NCI-H2227 (cell line): ENCODE measurements around the gene ALPI.
"Not testable (repeated sequence)": the region's sequence is repeated elsewhere in the genome, so short reads cannot be mapped to it uniquely, and the experiment has no call there.

Experiments used
- DNase-seq: peaks from one replicate; lab custom pipeline; 2025; ENCODE audit not compliant: unreplicated experiment; lab: John Stamatoyannopoulos, UW

ALPI gene

DNA sequence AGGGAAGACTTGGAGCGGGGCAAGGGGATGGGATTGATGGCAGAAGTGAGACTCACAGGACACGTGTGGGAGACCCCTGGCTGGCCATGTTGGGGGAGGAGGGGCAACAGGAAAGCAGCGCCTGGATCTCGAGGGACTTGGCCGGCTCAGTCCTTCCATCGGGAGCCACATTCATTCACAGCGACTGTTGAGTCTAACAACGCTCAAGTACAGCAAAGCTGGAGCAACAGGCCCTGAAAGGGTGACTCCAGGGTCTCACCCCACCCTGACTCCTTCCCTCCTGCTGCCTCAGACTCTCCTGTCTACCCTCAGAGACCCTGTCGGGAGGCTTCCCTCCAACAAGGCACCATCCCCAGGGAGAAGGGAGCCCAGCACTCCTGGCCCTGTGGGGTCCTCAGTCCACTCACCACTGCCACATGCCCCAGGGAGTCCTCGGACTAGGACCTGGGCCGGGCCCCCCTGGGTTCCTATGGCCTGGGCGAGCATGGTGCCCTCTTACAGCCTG is 14.8 kb upstream of the ALPI start:
- DNase-seq: no peak

DNA sequence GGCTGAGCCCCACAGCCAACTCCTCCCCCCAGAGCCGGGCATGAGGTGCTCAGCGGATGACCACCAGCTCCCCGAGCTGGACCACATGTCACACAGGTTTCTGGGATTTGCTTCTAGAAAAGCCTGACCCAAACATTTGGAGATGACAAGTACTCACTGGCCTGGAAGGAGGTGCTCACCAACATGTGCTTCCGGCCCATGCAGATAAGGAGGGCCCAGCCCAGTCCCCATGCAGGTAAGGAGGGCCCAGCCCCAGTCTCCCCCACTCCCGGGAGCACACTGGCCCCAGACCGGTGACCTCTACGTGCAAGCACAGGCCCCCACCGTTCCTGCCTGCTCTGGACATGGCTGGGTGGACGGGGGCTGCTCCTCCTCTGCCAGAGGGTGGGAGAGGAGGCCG is 14.0 kb upstream of the ALPI start:
- DNase-seq: not testable (repeated sequence)

DNA sequence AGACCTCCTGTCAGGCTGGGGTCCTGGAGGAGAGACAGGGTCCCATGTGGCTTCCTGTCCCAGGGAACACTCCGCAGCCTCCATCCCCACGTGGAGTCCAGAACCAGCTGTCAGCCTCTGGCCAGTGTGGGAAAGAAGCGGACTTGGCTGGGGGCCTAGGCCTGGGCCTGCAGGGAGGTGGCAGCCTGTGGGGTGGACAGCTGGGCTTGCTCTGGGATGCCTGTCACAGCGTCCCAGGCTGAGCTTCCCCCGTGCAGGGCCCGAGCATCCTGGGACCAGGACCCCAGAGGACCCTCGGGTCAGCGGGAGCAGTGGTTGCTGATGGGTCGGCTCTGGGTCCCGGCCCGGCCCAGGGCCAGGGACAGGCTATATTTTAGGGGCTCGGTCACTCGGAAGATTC is 13.5 kb upstream of the ALPI start:
- not testable (repeated sequence) for DNase-seq

DNA sequence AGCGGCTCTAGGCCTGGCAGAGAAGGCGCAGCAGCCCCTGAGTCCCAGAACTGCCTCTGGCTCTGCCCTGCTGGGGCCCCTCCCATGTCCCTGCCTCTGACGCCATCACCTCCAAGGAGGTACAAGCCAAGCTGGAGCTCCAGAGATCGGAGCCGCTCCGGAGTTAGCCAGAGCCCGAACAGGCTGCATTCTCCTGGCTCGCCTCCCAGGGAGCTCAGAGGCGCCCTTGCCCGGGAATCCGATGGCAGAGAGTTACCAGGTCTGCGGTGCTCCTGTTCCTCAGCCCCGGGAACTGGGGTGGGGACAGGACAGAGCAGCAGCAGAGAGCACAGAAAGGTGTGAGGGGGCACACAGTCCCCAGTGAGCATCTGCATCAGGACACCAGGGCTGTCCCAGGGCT is 12.9 kb upstream of the ALPI start:
- DNase-seq: not testable (repeated sequence)

DNA sequence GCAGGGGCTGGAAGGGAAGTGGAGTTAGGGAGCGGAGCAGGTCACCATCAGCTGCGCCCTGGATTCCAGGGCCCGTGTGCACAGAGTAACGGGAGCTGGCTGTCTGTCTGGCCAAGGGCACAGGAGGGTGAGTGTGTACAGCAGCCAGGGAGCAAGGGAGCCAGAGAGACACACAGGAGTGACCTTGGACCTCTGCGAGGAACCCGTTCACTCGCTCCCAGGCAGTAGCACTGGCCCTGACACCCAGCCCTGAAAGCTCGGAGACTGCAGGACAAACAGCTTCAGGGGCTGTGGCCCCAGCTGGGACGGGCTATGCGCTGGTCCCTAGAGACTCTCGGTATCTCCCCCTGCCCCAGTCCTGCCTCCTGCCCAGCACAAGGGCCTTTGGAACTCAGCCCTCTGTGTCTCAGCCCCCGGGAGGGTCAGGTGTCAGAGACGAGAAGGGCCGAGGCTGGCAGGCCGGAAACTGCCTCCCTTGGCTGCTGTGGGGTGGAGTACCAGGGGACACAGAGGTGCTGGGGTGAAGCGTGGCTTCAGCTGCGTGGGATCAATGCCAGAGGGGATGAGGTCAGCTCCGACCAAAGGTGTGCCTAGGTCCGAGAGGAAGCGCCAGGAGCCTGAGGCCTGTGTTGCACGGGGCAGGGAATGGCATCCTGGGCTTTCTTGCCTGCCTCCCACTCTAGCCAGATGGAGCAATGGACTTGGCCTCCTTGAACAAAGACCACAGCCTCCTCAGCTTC is 12.1 kb upstream of the ALPI start:
- DNase-seq: not testable (repeated sequence)

DNA sequence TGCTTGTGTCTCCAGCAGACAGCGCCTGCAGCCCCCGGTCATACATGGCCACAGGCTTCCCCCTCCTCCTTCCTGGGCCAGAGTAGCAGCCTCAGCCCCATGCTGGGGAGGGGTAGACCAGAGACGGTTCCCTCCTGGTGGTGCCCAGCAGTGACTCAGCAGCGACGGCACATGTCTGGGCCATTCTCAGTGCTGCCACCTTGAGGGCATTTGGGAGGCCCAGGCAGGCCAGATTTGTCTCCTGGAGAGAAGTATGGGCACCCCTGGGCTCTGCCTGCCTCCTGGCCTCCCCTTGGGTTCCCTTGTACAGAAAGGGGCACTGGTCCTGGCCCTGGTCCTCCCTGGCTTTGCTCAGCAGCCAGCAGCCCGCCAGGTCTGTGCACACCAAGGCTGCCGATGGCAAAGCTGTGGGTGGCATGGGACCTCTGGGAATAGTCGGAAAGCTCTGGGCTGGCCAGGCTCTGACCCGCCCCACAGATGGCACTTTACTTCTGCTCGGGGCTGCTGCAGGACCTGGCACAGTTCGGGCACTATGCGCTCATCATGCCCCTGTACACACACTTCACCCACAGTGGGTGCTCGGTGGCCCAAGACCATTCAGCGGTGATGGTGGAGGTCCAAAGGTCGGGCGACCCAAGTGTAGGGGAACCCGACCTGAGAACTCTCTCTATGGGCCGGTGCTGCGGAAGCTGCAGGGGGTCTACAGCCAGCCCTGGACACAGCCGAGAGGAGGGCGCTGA is 11.4 kb upstream of the ALPI start:
- peak; percentile 35 for DNase-seq

DNA sequence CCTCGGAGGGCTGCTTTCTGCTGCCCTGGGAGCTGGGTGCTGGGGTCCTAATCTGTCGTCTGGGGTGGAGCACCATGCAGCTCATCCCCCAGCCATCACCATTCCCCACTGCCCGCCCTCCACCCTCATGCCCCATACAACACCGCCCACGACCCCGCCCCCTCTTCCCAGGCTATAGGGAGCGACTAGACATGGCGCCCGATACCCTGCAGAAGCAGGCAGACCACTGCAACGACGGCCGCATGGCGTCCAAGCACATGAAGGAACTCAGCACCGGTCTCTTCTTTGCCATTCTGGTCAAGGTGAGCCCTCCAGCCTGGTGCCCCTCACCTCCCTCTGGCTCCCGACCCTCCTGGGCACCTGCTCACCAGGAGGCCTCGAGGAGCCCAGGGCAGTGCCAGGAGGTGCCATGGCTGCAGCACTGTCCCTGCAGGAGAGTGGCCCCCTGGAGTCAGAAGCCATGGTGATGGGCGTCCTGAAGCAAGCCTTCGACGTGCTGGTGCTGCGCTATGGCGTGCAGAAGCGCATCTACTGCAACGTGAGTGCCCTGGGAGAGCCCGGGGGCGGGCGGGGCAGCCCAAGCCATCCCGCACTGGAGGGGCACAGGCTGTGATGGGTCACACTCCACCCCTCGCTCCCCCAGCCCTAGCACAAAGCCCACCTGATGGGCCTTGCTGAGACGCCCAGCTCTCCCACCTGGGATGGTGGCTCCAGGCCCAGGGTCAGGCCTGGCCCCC is 10.6 kb upstream of the ALPI start:
- not testable (repeated sequence) for DNase-seq

DNA sequence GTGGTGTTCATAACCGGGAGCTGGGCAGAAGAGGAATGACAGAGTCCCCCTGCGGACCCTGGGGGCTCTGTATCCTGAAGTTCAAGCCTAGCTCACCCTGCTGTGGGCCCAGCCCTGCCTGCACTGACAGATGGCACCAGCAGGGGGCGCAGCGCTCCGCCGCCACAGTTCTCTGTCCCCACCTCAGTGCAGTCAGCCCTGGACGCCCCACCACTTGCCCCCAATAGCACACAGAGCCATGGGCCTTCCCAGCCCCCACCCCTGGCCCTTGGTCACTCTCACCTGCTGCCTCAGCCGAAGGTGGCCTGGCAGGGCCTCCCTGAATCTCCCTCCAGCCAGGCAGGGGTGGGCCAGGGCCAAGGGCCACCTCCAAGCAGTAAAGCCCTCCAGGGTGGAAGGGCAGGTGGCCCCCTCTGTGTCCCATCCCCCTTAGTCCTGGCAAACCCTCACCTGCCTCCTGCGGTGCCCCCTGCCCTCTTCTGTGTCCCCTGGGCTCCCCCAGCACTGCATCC is 9.6 kb upstream of the ALPI start:
- not testable (repeated sequence) for DNase-seq

DNA sequence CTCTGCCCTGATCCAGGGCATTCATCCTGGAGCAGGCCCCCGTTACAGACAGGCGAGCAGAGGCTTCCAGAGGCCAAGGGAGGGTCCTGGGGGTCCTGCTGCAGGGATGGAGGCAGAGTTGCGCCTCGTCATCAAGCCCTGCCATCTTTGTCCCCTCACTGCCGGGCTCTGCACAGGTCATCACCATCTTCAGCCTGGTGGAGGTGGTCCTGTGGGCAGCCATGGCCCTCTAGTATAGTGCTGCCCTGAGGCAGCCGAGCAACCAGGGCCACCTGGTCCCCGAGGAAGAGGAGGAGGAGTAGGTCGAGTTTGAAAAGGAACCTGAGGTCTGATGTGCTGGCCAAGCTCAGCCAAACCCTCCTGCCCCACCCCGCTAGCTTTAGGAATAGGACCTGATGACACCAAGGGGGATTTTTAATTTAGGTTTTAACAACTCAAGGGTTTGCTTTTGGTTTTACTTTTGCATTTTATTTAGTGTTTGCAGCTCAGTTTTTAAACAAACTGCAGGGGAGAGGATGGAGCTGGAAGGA is 8.8 kb upstream of the ALPI start:
- no peak for DNase-seq

DNA sequence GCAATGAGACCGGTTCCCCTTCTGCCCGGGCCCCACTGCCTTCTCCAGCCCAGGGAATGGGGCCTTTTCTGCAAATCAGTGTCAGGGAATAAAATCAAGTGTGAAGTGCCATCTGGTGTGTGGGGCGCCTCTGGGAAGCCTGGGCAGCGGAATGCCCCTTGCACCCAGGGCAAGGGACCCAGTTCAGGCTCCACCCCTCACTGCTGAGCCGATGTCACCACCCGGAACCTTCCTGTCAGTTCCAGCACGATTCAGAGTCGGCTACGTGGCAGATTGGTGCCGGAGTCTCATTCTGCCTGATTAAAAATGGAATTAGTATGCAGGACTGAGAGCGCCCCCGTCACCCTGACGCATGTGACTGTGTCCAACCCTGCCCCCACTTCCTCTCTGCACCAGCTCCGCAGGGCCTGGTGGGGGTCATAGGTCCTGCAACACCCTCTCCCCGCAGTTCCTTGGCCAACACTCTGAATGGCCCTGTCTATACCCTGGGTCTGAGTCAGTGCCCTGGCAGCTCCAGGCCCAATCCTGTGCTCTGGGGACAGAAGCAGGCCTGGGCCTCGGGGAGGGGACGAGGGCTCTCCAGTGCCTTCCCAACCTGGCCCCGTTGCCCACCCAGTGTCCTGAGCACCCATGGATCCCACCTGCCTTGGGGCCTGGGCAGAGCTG is 8.2 kb upstream of the ALPI start:
- DNase-seq: no peak

DNA sequence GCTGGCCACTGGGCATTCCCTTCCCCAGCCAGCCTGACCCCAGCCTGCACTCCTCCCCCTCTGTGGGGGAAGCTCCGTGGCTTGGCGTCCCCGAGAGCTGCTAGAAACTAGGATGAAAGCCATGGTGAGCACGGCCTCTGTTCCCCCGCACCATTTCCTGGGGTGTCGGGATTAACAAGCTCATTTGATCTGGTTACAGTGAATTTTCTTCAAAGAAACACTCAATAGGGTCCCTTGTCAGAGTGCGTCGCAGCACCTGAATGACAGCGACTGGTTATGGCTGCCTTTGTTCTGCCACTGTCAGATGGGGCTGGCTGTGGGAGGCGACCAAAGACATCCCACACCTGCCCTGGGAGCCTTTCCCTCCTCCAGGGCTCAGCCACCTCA is 7.7 kb upstream of the ALPI start:
- DNase-seq: peak; percentile 12

DNA sequence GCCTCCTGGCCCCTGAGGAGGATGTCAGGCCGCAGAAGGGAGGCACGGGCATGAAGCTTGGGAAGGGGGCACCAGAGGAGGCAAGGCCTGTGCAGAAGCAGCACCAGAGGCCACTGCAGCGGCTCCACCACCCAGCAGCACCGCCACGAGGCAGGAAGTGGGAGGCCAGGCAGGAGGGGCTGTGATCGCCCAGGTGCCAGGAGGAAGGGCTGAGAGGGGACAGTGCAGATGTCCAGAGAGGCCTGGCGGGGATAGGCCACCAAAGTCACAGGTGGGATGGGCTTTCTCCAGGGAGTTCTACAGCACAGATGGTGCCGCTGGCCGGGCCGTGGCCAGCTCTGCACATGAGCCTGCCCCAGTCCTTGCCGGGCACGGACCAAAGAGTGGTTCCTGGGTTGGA is 6.0 kb upstream of the ALPI start:
- DNase-seq: no peak

DNA sequence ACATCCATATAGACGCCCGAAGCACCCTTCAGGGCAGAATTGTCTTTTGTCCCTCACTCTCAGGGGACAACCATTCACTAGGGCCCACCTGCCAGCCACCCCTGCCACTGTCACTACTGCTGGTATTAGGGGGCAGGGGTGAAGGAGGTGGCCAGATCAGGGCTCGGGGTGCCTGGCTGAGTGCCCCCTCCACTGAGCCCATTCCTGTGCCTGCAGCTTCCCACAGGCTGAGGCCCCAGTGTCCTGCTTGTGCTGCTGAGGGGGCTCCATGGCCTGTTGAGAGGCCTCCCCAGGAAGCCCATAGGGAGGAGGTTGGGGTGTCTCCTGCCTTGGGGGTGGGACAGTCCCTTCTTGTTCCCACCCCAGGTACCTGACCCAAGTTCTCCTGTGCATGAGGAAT is 4.3 kb upstream of the ALPI start:
- DNase-seq: not testable (repeated sequence)

DNA sequence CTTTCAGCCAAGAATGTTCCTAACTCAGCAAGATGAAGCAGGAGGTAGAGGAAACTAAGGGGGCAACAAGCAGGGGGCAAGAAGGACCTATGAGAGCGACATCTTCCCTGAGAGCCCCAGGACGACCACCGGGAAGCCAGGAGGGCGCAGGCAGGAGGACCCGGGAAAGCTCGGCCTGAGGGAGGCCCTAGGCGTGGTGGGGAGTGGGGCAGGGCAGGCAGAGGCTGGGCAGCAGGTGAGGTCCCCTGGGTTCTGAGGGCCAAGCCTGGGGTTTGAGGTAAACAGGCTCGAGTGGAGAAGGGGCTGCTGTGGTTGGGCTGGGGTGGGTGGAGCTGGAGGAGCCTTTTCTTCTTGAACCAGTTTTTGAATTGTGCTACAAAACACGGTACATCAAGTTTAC is 1.3 kb upstream of the ALPI start:
- no peak for DNase-seq

DNA sequence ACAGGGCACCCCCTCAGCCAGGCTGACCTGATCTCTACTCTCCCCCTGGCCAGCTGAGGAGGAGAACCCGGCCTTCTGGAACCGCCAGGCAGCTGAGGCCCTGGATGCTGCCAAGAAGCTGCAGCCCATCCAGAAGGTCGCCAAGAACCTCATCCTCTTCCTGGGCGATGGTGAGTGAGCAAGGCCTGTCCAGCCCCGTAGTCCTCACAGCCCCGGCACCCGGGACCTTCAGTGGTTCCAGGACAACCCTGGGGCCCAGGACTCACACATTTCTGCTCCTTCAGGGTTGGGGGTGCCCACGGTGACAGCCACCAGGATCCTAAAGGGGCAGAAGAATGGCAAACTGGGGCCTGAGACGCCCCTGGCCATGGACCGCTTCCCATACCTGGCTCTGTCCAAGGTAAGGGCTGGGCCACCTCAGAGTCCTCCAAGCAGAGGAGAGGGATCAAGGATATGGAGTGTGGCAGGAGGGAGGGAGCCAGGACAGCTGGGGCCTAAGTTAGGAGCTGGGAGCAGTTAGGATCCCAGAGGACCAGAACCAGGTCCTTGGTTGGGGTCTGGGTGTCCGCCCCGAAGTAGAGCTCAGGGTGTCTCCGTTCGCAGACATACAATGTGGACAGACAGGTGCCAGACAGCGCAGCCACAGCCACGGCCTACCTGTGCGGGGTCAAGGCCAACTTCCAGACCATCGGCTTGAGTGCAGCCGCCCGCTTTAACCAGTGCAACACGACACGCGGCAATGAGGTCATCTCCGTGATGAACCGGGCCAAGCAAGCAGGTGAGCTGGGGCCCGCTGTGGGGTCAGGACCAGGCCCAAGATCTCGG is 555 bp downstream of the ALPI start:
- no peak for DNase-seq

DNA sequence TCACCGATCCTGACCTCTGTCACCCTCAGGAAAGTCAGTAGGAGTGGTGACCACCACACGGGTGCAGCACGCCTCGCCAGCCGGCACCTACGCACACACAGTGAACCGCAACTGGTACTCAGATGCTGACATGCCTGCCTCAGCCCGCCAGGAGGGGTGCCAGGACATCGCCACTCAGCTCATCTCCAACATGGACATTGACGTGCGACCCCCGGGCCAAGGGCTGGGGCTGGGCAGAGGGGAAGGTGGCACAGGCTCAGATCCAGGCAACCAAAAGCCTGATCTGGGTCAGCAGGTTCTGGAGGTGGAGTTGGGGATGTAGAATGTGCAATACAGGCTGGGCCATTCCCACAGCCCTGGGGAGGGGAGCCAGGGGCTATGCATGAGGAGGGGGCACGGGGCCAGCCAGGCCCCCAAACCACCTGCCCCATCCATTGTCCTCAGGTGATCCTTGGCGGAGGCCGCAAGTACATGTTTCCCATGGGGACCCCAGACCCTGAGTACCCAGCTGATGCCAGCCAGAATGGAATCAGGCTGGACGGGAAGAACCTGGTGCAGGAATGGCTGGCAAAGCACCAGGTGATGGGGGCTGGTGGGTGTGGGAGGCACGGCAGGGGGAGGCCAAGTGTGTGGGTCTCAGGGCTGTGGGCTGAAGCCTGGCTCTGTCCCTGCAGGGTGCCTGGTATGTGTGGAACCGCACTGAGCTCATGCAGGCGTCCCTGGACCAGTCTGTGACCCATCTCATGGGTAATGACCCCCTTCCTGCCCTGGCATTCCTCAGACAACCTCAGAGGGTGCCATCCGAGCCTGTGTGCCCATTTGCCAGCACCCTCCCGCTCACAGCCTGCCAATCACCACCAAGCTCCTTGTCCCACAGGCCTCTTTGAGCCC is 1.4 kb downstream of the ALPI start:
- no peak for DNase-seq

DNA sequence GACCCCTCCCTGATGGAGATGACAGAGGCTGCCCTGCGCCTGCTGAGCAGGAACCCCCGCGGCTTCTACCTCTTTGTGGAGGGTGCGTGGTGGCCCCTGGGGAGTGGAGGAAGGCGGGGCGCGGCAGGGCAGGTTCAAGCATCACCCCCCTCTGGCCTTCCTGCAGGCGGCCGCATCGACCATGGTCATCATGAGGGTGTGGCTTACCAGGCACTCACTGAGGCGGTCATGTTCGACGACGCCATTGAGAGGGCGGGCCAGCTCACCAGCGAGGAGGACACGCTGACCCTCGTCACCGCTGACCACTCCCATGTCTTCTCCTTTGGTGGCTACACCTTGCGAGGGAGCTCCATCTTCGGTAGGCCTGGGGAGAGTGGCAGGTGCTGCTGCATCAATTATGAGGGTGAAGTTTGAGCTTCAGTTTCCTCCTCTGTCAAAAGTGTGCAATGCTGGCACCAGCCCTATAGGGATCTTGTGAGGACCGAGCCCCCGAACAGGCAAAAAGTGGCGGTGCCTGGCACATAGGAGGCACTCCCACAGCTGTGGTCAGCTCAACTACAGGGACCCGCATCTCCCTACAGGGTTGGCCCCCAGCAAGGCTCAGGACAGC is 2.2 kb downstream of the ALPI start:
- no peak for DNase-seq

DNA sequence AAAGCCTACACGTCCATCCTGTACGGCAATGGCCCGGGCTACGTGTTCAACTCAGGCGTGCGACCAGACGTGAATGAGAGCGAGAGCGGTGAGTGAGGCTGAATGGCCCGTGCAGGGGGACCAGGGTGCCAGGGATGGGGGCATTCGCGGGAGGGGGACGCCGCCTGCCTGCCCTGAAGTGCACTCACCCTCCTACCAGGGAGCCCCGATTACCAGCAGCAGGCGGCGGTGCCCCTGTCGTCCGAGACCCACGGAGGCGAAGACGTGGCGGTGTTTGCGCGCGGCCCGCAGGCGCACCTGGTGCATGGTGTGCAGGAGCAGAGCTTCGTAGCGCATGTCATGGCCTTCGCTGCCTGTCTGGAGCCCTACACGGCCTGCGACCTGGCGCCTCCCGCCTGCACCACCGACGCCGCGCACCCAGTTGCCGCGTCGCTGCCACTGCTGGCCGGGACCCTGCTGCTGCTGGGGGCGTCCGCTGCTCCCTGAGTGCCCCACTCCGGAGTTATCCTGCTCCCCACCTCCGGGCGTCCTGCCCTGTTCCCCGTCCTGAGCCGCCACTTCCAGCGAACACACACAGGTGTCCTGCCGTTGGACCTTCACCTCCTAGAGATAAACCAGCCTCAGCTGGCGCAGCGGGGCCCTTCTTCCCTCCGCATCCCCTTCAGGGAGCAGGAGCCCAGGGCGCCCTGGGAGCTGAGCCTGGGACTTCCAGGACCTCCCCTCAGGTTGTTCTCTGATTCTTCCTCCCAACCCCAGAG is 2.9 kb downstream of the ALPI start:
- no peak for DNase-seq
